ENCODE results near the gene LRRC26. TPM values are rescaled to one million over a fixed set of nuclear protein-coding genes. Genes with fewer than 3 reads are reported as not detected.

Gene LRRC26
- not detected in 2 replicates for total RNA-seq (2014; rRNA removed; shearing (Covaris generic))

- DNase-seq (ENCODE audit: low read depth) = no peak
Measured at GRCh38 chr9:137169896-137170358, at the start of gene LRRC26. TSS of gene LRRC26 (minus strand) at chr9:137170051. CDS start at chr9:137169943, 108 bp downstream.

- peak; percentile 37 for DNase-seq (ENCODE audit: low read depth)
Measured at GRCh38 chr9:137218754-137219271, 49.0 kb upstream of the LRRC26 start.

- DNase-seq (ENCODE audit: low read depth) = no peak
Measured at GRCh38 chr9:137218212-137218753, 48.4 kb upstream of the LRRC26 start.

- DNase-seq (ENCODE audit: low read depth) = no peak
Measured at GRCh38 chr9:137217276-137218211, 47.7 kb upstream of the LRRC26 start.

GRCh38 chr9:137216188-137216965, 46.5 kb upstream of the LRRC26 start:
- DNase-seq (ENCODE audit: low read depth) = no peak

- DNase-seq (ENCODE audit: low read depth) = no peak
Measured at GRCh38 chr9:137215196-137215986, 45.5 kb upstream of the LRRC26 start.

GRCh38 chr9:137214620-137215019, 44.8 kb upstream of the LRRC26 start:
- DNase-seq (ENCODE audit: low read depth) = no peak

- DNase-seq (ENCODE audit: low read depth) = no peak
Measured at GRCh38 chr9:137213160-137214060, 43.6 kb upstream of the LRRC26 start.

GRCh38 chr9:137212520-137212919, 42.7 kb upstream of the LRRC26 start:
- no peak for DNase-seq (ENCODE audit: low read depth)

GRCh38 chr9:137211532-137211931, 41.7 kb upstream of the LRRC26 start:
- DNase-seq (ENCODE audit: low read depth) = no peak

- DNase-seq (ENCODE audit: low read depth) = no peak
Measured at GRCh38 chr9:137206602-137207001, 36.8 kb upstream of the LRRC26 start.

- peak; percentile 78 for DNase-seq (ENCODE audit: low read depth)
Measured at GRCh38 chr9:137205126-137206069, 35.5 kb upstream of the LRRC26 start, which contains the start of the genes NDOR1 and TMEM203. TSS of gene NDOR1 (plus strand) at chr9:137205700. CDS start at chr9:137205778, 78 bp downstream. TSS of gene TMEM203 (minus strand) at chr9:137205648. CDS start at chr9:137205414, 234 bp downstream.

GRCh38 chr9:137204731-137205125, 34.9 kb upstream of the LRRC26 start:
- no peak for DNase-seq (ENCODE audit: low read depth)

GRCh38 chr9:137202966-137203365, 33.1 kb upstream of the LRRC26 start:
- no peak for DNase-seq (ENCODE audit: low read depth)

- no peak for DNase-seq (ENCODE audit: low read depth)
Measured at GRCh38 chr9:137201205-137201868, 31.5 kb upstream of the LRRC26 start.

- peak; percentile 98 for DNase-seq (ENCODE audit: low read depth)
Measured at GRCh38 chr9:137200311-137201204, 30.7 kb upstream of the LRRC26 start, which contains the start of gene TPRN. TSS of gene TPRN (minus strand) at chr9:137200741. CDS start at chr9:137200711, 30 bp downstream.

Data from RPMI7951 (cell line).